OCI-LY1 (cell line): ENCODE data around the gene CTCFL.

ENCODE experiments used
- CTCF ChIP-seq: fragments of 200-600 bp; sonication (generic), shearing (Covaris generic); IDR thresholded peaks from 2 replicates; pipeline ENCODE4 v1.5.1; 2017; ENCODE audit warnings: mild to moderate bottlenecking, antibody characterized with exemption, low read length, moderate library complexity, mixed read lengths
- EZH2 ChIP-seq: fragments of 200-600 bp; sonication (generic), shearing (Covaris generic); IDR thresholded peaks from 2 replicates; pipeline ENCODE4 v1.8.0; 2017; ENCODE audit warnings: borderline replicate concordance, mixed run types, mild to moderate bottlenecking, antibody characterized with exemption, low read length, moderate library complexity, mixed read lengths

- TF ChIP-seq CTCF (no peak), EZH2 (no peak)
These were observed 35.8 kb upstream of the CTCFL start, which contains the start of gene PCK1 for GRCh38 chr20:57560554-57561355.
